ENCODE results near the gene NPC1. TPM values are rescaled to one million over a fixed set of nuclear protein-coding genes. Genes with fewer than 3 reads are reported as not detected.
"Not testable (repeated sequence)": the region's sequence is repeated elsewhere in the genome, so short reads cannot be mapped to it uniquely, and the experiment has no call there.

NPC1 gene
- total RNA-seq, 1 donor from 2014 or later: 25.3 TPM

DNA sequence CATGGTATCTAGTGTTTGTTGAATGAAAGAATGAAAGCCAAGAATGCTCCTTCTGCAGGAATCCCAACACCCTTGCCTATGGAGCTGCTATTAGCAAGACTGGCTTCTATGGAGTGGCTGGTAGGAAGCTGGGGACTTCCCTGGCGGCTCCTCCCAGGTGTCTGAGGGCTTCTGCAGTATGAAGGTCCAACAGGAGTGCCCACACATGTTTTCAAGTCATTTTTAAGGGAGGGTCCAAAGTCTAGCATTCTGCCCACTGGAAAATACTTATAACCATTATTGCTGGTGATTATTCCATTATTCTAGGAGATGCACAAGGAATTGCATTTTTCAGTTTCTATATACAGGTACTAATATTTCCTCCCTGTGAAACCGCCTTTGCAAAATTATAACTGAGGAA lies 21.9 kb upstream of the NPC1 start:
- DNase-seq: no peak

DNA sequence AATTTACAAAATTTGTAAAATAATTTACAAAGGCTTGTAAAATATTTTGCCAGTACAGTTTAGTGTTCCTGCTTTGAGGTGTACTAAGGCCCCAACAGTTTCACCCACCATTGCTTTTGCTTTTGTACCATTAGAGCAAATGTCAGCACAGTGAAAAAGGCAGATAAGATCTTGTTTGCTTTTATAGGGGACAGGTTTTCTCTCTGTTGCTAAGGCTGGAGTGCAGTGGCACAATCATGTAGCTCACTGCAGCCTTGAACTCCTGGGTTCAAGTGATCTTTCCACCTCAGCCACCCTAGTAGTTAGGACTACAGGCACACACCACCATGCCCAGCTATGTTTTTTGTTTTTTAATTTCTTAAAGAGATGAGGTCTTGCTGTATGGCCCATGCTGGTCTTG lies 19.6 kb upstream of the NPC1 start:
- DNase-seq: no peak

DNA sequence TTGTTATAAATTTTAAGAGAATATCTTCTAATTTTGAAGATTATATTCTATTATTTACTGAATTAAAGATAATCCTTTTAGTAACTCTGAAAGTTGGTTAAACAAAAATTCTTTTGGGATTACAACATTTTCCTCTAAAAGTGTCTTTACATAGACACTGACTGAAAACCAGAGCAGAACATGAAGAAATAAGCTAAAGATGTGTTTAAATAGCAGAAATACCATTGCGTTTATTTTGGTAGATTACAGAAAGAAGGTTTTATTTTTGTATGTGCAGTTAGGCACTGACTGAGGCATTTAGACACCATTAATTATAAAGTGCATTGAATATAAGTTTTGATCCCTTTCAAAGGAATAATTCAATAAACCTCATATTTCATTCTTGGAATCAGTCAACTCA lies 13.5 kb upstream of the NPC1 start:
- no peak for DNase-seq

DNA sequence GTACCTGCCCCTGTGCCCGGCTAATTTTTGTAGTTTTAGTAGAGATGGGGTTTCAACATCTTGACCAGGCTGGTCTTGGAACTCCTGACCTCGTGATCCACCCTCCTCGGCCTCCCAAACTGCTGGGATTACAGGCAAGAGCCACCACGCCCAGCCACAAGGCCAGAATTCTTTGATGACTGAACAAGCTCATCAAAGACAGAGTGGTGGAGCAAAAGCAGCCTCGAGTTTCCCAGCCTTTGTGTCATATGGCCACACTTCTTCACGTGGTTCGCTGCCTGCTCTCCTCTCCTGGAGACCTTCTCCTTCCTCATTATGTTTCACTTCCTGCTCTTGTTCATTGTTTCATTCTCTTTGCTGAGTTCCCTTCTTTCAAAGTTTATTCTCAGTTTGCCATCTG lies 9.9 kb upstream of the NPC1 start:
- DNase-seq: no peak

DNA sequence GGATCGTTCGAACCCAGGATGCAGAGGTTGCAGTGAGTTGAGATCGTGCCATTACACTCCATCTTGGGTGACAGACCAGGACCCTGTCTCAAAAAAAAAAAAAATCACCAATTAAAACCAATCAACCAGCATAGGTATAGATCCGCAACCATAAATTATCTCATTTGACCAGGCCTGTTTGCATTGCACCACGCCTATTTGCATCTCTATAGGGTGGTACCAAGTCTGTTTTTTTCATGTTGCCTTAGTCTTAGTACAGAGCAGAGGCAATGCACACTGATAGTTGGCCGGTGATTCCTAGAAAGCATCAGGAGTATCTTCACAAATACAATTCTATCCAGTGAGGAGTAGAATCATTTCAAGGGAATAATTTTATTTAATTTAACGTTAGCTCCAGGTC lies 9.3 kb upstream of the NPC1 start:
- no peak for DNase-seq

DNA sequence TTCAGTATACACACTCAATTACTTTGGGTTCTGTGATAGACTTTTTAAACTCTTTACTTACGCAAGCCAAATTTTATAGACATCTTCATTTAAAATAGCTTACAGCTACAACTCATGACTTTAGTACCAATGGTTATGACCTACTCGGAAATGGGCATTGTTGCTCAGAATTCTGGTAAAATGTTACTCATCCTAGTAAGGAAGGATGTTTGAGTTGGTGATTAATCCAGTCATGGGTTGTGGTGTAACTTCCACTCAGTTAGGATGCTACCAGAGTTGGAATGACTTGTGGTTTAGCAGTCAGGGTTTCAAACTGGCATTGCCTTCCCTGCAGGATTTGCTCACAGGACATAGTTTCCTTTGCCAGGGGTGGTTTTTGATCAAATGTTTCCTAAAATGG lies 7.4 kb upstream of the NPC1 start:
- DNase-seq: no peak

DNA sequence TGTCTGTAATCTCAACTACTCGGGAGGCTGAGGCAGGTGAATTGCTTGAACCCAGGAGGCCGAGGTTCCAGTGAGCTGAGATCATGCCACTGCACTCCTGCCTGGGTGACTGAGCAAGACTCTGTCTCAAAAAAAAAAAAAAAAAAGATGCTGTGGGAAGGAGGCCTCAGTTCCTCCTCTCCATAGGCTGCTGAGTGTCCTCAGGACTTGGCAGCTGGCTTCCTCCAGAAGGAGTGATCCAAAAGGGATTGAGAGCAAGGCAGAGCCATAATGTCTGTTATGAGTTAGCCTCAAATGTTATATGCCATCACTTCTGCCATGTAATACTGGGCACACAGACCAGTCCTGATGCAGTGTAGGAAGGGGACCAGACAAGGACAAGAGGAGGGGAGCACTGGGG lies 6.6 kb upstream of the NPC1 start:
- no peak for DNase-seq

DNA sequence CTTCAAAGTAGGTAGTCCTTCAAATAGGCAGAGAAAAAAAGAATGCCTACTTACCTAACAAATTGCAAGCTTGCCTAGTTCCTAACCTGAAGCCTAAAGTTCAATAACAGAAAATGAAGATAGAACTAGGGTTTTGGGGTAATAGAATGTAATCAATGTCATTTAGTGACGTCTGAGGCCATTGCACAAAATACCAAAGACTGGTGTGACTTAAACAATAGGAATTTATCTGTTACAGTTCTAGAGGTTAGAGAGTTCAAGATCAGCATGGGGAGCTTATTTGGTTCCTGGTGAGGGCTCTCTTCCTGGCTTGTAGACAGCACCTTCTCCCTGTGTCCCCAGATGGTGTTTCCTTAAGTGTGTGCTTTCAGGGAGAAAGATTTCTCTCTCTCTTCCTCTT lies 4.7 kb upstream of the NPC1 start:
- DNase-seq: no peak

DNA sequence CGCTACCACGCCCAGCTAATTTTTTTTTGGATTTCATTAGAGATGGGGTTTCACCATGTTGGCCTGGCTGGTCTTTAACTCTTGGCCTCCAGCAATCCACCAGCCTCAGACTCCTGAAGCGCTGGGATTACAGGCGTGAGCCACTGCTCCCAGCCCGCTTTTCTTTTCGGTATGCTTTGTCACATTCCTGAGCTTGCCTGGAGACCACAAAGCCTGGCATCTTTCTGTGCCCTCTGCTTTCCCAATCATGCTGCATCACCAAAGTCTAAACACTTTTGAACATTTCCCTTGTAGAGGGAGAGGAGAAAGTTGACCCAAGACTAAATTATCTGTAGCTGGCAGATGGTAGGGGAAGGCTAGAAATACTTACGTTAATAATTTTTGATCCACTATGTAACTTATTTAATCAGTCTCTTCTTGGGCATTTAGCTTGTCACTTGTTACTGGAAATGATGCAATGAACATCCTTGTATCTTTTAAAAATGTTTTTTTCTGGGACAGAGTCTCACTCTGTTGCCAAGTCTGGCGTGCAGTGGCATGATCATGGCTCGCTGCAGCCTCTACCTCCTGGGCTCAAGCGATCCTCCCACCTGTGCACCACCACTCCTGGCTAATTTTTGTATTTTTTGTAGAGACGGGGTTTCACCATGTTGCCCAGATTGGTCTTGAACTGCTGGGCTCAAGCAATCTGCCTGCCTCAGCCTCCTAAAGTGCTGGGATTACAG lies 2.7 kb upstream of the NPC1 start:
- no peak for DNase-seq

DNA sequence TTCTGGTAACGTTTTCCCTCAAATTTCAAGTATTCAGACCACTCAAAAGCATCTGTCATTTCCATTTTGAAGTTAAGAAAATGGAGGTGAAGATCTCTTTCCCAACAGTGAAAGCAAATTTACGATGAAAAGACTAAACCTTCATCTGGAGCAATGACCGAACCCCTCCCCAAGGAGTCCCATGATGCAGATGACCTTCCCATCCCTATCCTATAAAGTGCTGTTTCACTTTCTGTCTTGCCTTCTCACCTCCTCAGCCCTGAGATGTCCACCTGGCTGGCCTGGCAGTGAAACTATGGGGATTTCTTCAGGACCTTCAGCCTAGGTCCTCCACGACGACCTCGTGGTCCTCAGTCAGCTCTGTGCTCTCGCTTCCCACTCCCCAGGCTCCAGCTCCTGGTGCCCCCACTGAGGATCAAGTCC lies 925 bp upstream of the NPC1 start:
- DNase-seq: no peak

DNA sequence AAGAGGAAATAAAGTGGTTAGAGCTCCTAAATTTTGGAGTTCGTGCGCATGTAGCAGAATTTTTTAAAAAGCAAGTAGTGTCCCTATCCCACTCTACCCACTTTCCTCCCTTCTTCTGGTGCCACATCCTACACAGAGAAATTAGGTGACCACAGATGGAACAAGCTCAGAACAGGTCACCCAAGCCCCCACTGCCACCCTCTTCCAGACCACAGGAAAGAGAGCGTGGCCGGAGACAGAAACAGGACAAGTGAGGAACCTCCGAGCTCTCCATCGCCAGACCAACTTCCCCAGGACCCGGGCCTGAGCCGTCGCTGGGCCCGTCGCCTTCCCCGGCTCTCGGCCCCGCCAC lies 433 bp downstream of the NPC1 start:
- DNase-seq: no peak

DNA sequence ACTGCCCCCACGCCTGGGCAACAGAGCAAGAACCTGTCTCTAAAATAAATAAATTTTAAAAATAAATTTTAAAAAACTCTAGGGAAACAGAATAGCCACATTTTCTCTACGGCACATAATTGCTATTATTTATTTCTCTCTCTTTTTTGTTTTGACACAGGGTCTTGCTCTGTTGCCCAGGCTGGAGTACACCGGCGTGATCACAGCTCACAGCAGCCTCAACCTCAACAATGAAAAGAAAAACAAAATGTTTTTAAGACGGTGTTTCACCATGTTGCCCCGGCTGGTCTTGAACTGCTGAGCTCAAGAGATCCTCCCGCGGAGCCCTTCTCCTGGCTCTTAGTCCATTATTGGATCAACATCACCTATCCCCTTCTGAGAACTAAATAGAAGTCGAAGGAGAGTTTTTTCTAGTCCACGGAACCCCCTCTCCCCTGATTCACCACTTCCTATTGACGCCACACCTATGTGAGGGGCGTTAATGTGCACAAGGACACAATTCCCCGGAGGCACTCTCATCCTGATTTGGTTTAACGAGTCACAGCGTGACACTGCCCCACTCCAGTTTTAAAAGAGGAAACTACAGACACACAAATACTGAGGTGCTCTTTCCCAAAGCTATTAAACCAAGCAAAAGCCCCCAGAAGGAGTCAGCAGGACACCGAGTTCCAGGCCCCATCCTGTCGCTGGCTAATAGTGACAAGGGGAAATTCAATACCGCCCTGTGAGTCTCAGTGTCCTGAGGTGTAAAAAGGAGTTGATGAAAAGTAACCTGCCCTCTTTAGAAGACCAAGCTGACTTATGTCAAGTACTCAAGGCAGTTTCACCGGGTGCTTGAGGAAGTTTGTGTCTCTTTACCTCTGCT lies 1.1 kb downstream of the NPC1 start:
- DNase-seq: no peak

DNA sequence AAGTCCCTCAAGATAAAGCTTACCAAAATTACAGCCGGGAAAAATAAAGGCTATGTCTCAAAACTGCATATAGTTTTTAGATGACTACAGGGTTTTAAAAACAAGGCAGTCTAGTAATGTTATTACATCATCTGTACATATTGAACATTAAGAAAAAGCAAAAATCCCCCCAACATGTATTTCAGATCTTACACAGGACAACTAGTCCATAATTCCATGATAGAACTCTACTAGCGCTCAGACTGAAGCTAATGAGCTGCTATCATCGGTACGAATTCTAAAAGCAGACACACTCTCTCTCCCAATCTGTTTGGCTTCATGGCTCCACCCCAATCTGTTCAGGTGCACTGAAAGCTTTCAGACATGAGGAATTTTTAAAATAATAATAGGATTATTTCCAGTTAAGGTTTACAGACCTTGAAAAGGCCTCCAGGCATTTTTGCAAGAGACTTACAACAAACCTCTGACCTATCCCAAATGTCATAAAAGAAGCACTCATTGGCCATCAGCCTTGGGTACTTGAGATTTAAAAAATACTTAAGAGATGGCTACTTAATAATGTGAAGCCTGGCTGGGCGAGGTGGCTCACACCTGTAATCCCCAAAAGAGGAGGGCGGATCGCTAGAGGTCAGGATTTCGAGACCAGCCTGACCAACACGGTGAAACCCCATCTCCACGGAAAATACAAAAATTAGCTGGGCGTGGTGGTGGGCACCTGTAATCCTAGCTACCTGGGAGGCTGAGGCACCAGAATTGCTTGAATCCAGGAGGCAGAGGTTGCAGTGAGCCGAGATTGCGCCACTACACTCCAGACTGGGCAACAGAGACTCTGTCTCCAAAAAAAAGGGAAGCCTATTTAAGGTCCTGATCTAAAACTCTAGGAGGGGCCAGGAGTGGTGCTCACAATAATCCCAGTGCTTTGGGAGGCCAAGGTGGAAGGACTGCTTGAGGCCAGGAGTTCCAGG lies 2.0 kb downstream of the NPC1 start:
- DNase-seq: no peak

DNA sequence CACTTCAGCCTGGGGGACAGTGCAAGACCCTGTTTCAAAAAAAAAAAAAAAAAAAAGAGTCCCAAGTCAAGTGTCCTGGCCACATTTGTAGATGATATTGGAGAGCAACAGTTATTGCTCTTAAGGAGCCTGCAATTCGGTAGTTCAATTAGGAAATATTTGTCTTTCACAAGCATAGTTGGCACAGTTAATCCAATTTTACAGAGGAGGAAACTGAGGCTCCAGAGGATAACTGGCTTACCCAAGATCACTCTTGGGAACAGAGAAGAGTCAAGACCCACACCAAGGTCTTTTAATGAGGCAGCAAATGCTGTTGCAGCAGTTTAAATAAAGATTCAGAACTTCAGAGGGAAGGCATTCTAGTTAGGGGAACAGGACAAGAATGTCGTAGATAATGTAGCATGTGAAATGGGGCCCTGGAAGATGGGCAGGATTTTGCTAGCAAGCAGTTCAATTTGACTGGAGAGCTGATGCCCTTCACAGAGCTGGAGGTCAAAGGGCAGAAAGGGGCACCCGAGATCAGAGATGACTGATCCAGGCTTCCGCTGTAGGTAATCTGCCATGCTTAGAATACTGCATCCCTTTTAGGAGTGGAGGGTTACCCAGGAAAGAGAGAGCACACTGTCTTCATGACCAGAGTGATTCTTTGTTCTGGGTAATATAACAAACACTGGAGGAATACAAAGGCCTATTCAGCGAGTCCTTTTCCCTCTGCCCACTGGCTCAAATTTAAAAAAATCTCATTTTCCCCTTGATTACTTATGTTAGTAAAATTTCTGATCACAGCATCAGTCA lies 3.0 kb downstream of the NPC1 start:
- DNase-seq: no peak

DNA sequence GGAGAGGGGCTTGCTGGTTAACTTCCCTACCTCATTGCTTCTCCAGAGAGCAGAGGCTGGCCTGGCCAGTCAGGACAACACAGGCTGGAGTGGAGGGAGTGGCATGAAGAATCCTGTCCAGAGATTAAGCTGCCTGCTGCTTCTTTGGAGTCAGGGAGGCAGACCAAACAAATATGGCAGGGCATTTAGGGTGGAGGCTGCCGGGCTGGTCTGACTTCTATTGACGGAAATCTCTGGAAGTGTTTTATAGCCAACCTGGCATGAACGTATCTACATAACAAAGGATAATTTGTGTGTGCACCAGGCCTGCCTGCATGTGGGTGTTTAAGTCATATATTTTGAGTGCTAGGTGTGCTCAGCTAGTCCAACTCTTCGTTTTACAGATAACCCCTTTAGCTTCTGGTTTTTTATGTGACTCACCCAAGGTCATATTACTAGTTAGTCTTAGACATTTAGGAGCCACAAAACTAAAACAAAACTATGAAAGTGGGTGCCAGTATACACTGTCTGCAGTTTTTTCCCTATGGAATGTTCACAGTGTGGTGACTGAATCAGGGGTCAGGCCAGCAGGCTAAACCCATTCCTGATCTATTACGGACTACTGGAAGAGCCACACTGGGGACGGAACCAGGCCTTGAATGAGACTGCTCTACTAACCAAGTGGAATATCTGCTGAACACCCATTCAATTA lies 5.5 kb downstream of the NPC1 start:
- no peak for DNase-seq

DNA sequence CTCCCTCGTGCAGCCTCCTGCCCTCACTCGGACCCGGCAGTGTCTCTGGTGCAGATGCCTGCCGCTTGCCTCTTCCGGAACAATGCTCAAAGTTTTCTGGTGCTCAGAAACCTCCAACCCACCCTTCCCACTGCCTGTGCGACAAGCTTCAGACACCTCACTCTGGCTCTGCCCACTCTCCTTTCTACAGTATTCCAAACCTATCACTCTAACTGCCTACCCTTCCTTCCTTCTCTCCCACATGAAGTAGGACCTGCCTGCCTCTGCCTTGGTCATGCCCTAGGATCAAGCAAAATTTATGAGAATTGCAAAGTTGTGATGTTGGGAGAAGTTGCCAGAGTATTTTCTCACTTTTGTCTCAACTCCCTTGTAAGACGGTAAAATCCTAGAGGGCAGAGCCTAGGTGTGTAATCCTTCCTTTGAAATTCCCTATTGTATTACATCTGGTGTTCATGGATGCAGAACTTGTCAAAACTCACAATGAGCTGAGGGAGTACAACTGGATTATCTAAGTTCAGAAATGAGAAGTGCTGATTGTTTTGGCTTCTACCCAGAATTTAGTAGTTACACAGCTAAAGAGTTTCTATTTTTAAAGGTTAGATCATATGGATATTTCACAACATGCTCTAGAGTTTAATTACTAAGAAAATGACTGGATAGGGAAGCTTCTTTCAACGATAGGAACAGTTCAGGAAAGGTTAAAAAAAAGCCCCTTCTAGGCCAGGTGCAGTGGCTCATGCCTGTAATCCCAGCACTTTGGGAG lies 7.2 kb downstream of the NPC1 start:
- no peak for DNase-seq

DNA sequence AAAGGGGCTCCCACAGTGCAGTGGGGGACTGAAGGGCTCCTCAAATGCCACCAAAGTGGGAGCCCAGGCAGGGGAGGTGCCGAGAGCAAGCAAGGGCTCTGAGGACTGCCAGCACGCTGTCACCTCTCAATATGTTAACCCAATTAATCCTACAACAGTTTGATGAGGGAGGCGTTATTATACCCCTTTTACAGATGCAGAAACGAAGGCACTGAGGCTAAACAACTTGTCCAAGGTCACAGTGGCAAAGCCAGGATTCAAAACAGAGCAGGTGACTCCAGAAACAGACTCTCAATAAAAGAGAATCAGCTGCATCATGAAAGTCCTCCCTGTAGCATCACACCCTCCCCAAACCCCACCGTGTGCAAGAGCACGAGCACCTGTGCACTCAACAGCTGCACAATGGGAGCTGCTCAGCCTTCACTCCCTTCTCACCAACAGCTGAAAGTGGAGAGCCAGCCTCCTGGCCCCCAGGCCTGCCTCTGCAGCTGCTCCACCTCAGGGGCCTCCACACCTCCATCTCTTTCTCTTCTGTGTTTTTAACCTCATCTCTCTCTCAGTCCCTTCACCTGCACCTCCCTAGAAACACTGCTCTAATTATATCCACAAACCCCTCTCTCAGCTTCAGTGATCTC lies 8.1 kb downstream of the NPC1 start:
- no peak for DNase-seq

DNA sequence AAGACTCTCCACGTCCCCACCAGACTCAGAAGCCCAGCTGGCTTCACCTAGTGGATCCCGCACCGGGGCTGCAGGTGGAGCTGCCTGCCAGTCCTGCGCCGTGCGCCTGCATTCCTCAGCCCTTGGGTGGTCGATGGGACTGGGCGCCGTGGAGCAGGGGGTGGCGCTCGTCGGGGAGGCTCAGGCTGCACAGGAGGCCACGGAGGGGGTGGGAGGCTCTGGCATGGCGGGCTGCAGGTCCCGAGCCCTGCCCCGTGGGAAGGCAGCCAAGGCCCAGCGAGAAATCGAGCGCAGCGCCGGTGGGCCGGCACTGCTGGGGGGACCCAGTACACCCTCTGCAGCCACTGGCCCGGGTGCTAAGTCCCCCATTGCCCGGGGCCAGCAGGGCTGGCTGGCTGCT lies 8.8 kb downstream of the NPC1 start:
- DNase-seq: not testable (repeated sequence)

DNA sequence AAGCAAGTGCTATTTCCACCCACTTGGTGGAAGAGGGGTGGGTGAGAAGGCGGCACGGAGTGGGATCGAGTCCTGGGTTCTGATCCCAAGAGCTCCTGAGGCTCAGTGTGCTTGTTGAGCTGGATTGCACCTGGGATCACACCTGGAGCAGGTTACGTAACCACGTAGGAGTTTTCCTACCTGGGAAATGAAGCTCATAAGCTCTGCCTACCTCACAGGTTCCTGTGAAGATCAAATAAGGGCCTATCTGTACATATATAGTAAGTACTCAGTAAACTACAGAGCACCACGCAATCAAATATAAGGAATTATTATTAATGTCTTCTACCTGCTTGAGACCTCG lies 11.0 kb downstream of the NPC1 start:
- no peak for DNase-seq

DNA sequence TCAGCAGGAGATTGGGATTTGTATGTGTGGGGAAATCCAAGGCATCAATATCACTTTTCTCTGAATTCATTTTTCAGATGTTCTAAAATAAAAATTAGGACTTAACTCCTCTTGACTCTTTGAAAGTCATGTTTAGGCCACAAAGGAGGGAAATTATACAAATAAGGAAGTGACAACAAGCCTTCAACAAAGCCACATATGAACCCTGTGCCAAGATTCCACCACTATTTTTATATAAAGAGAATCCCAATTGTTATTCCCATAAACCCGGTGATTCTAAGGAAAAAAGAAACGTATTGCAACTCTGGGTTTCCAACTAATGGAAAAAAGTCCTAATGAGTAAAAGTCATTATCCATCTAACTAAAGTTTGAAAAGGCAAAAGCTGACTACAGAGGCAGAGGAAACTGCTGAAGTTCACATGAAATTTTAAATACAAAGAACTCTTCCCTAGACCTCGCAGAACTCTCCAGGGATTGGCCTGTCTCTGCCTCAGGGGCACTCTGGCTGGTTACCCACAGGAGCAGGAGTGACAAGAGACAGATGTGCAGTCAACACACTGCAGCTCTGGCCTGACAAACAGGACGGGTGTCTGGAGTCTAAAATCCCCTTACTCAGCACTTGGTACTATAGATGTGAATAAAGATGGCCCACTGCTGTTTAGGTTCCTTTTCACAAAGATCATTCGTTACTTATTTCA lies 11.5 kb downstream of the NPC1 start:
- no peak for DNase-seq

Measured in occipital lobe (tissue), 2 donors.